Tibial nerve (tissue), 4 donors: ENCODE measurements around the gene ZNF609. TPM values are rescaled to one million over a fixed set of nuclear protein-coding genes. Genes with fewer than 3 reads are reported as not detected.

Source experiments
- DNase-seq, 2 donors: peaks; one replicate each; pipeline ENCODE4 v3.0.0-alpha.2; 2019; ENCODE audit warnings: low spot score in 2 of 2
- H3K27ac ChIP-seq, 4 donors: fragments of 200-600 bp; sonication (generic) in 3 of 4; one replicate each; pipeline ENCODE4 v1.5.1; 2017 to 2019; ENCODE audit warnings: mild to moderate bottlenecking in 1 of 4
- H3K27me3 ChIP-seq, 2 donors: fragments of 200-600 bp; sonication (generic) in 1 of 2; one replicate each; pipeline versions ENCODE4 v1.5.1 to v1.6.0; 2017 to 2019
- H3K36me3 ChIP-seq, 3 donors: fragments of 200-600 bp; sonication (generic); one replicate each; pipeline ENCODE4 v1.5.1; 2018 to 2019
- H3K4me1 ChIP-seq, 4 donors: fragments of 200-600 bp; sonication (generic) in 3 of 4; one replicate each; pipeline ENCODE4 v1.5.1; 2017 to 2019
- H3K4me3 ChIP-seq, 4 donors: fragments of 200-600 bp; sonication (generic) in 3 of 4; one replicate each; pipeline ENCODE4 v1.5.1; 2017 to 2019; ENCODE audit warnings: mild to moderate bottlenecking in 1 of 4, moderate library complexity in 1 of 4
- H3K9me3 ChIP-seq, 4 donors: fragments of 200-600 bp; sonication (generic) in 3 of 4; one replicate each; pipeline ENCODE4 v1.5.1; 2017 to 2019
- CTCF ChIP-seq, 5 experiments: fragments of 200-600 bp in 3 of 5; fragments of 450-650 bp in 2 of 5; sonication (generic) in 3 of 5; IDR thresholded peaks; one replicate each; pipeline ENCODE4 v1.5.1; 2016 to 2019; ENCODE audit warnings: antibody characterized with exemption in 5 of 5, mild to moderate bottlenecking in 3 of 5, moderate library complexity in 2 of 5
- EP300 ChIP-seq, 2 donors: sonication (generic); formaldehyde crosslinking; IDR thresholded peaks; one replicate each; pipeline ENCODE4 v1.6.1; 2017; ENCODE audit warnings: antibody characterized with exemption in 2 of 2, mild to moderate bottlenecking in 1 of 2
- POLR2A ChIP-seq, 2 donors: fragments of 450-650 bp; IDR thresholded peaks; one replicate each; pipeline ENCODE4 v1.6.1; 2017; ENCODE audit warnings: antibody characterized with exemption in 2 of 2, mild to moderate bottlenecking in 2 of 2, moderate library complexity in 2 of 2
- WGBS, 2 donors: methylation state at CpG; one replicate each; pipeline ENCODE4 v1.1.5; 2018; 5-methylcytosine and 5-hydroxymethylcytosine counted together
- total RNA-seq, 4 donors: library from RNA; depleted of rRNA; stranded (reverse); fragments of >200 nt; gene quantifications; one replicate each; pipeline ENCODE4 v1.1.0, GENCODE V29; 2016

ZNF609 gene
- total RNA-seq, 4 donors from 2014 or later = 22.9 to 38.7 (median 27.1) TPM

- no peaks in the 10 kb centered on the region for H3K27me3 ChIP-seq
- TF ChIP-seq EP300 (IDR thresholded peaks at IDR 0.05) (no peak), CTCF (IDR thresholded peaks at IDR 0.05) (no peak), POLR2A (IDR thresholded peaks at IDR 0.05) (no peak)
- H3K27ac ChIP-seq = no peak overlapping the region
- H3K4me3 ChIP-seq = no peak overlapping the region
- no peaks in the 10 kb centered on the region for H3K9me3 ChIP-seq
- peaks cover 0 to 3% (median 0%) of the 10 kb centered on the region in 4 donors for H3K4me1 ChIP-seq
- H3K36me3 ChIP-seq = peaks cover 0 to 13% (median 0%) of the 10 kb centered on the region in 3 donors
- no peak for DNase-seq
Observed at GRCh38 chr15:64530918-64531317, 70.5 kb downstream of the ZNF609 start.

- no peak for TF ChIP-seq CTCF (IDR thresholded peaks at IDR 0.05)
- TF ChIP-seq POLR2A (IDR thresholded peaks at IDR 0.05) = no peak
- TF ChIP-seq EP300 (IDR thresholded peaks at IDR 0.05) = no peak
- DNase-seq = no peak
- Histone ChIP-seq H3K9me3 (no peaks in the 10 kb centered on the region), H3K4me1 (no peaks in the 10 kb centered on the region), H3K36me3 (peaks cover 0 to 13% (median 0%) of the 10 kb centered on the region in 3 donors), H3K27me3 (no peaks in the 10 kb centered on the region), H3K27ac (no peak overlapping the region), H3K4me3 (no peak overlapping the region)
- WGBS, 2 donors = 72 to 79% methylated on average over 12 of the region's 12 CpGs
Observed at GRCh38 chr15:64532521-64533315, 72.3 kb downstream of the ZNF609 start.

DNA sequence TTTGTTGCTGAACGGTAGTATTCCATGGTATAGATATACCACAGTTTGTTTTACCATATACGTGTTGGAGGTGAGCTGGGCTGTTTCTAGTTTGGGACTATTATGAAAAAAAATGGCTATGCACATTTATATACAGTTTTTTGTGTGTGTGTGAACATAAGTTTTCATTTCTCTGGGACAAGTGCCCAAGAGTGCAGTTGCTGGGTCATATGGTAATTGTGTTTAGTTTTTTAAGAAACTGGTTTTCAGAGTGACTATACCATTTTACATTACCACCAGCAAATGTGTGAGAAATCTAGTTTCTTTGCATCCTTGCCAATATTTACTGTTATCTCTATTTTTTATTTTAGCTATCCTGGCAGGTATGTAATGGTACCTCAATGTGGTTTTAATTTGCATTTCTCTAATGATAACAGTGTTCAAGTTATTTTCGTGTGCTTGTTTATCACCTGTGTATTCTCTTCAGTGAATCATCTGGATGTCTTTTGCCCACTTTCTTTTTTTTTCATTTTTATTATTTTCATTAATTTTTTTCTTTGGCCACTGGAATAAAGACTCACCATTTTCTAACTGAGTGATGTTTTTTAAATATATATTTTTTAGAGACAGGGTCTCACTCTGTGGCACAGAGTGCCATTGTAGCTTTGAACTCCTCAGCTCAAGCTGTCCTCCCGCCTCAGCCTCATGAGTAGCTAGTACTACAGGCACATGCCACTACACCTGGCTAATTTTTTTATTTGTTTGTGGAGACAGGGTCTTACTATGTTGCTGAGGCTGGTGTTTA, 75.3 kb downstream of the ZNF609 start:
- Histone ChIP-seq H3K4me1 (no peaks in the 10 kb centered on the region), H3K9me3 (no peaks in the 10 kb centered on the region), H3K27me3 (no peaks in the 10 kb centered on the region), H3K36me3 (no peaks in the 10 kb centered on the region), H3K27ac (no peak overlapping the region), H3K4me3 (no peak overlapping the region)
- no peak for DNase-seq
- 80 to 81% methylated on average over 4 of the region's 4 CpGs for whole genome bisulfite sequencing, 2 donors
- TF ChIP-seq CTCF (IDR thresholded peaks at IDR 0.05) (no peak), EP300 (IDR thresholded peaks at IDR 0.05) (no peak), POLR2A (IDR thresholded peaks at IDR 0.05) (no peak)

- Histone ChIP-seq H3K9me3 (no peaks in the 10 kb centered on the region), H3K4me1 (no peaks in the 10 kb centered on the region), H3K4me3 (no peak overlapping the region), H3K27me3 (no peaks in the 10 kb centered on the region), H3K27ac (no peak overlapping the region), H3K36me3 (no peaks in the 10 kb centered on the region)
- WGBS, 2 donors = 82 to 83% methylated on average over 6 of the region's 6 CpGs
- TF ChIP-seq CTCF (IDR thresholded peaks at IDR 0.05) (no peak), POLR2A (IDR thresholded peaks at IDR 0.05) (no peak), EP300 (IDR thresholded peaks at IDR 0.05) (no peak)
- no peak for DNase-seq
Observed at GRCh38 chr15:64536244-64536836, 76.0 kb downstream of the ZNF609 start.

DNA sequence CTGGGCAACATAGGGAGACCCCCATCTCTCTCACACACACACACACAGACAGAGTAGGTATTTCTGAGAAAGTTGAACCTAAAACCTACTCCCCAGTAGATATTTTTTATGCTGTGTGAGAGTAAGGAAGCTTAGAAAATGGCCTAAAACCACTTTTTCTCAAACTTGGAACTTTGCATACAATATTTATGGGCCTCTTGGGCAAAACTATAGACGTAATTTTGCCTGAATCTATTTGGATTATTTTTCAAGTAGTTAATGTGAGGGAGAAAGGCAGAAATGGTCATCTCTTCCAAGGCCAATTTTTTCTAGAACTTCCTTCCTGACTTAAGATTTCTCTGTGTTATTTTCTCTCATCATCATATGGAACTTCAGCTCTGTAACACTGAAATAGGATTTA, 81.7 kb downstream of the ZNF609 start:
- WGBS, 2 donors = 47 to 54% methylated on average over 1 of the region's 1 CpG
- Histone ChIP-seq H3K27ac (no peak overlapping the region), H3K27me3 (no peaks in the 10 kb centered on the region), H3K4me3 (no peak overlapping the region), H3K4me1 (no peaks in the 10 kb centered on the region), H3K36me3 (no peaks in the 10 kb centered on the region), H3K9me3 (no peaks in the 10 kb centered on the region)
- TF ChIP-seq CTCF (IDR thresholded peaks at IDR 0.05) (no peak), EP300 (IDR thresholded peaks at IDR 0.05) (no peak), POLR2A (IDR thresholded peaks at IDR 0.05) (no peak)
- DNase-seq = no peak
